ENCODE results near the gene PTPRT. TPM values are rescaled to one million over a fixed set of nuclear protein-coding genes. Genes with fewer than 3 reads are reported as not detected.

Gene PTPRT
- total RNA-seq, 2 experiments from 2014 or later, result not detected

- DNase-seq, result no peak
- Mint-ChIP-seq H3K36me3 (ENCODE audit: low read depth) (no peaks in the 10 kb centered on the region), H3K4me3 (no peak overlapping the region), H3K27me3 (ENCODE audit: low read depth) (no peaks in the 10 kb centered on the region), H3K27ac (no peak overlapping the region), H3K9me3 (no peaks in the 10 kb centered on the region), H3K4me1 (ENCODE audit: low read depth) (no peaks in the 10 kb centered on the region)
- intact Hi-C loops (cut with micrococcal nuclease), result no loop called here
- CTCF ChIA-PET, result no interaction called here
Observed at GRCh38 chr20:42775866-42776265, 413.8 kb downstream of the PTPRT start.

- no peak overlapping the region for H3K27ac Mint-ChIP-seq
- H3K4me1 Mint-ChIP-seq (ENCODE audit: low read depth), result no peaks in the 10 kb centered on the region
- no peak overlapping the region for H3K4me3 Mint-ChIP-seq
- H3K36me3 Mint-ChIP-seq (ENCODE audit: low read depth), result no peaks in the 10 kb centered on the region
- CTCF ChIA-PET, result no interaction called here
- H3K27me3 Mint-ChIP-seq (ENCODE audit: low read depth), result no peaks in the 10 kb centered on the region
- DNase-seq, result no peak
- H3K9me3 Mint-ChIP-seq, result no peaks in the 10 kb centered on the region
- intact Hi-C loops (cut with micrococcal nuclease), result no loop called here
Observed at GRCh38 chr20:42775037-42775436, 414.7 kb downstream of the PTPRT start.

GRCh38 chr20:42763015-42763414 is 426.7 kb downstream of the PTPRT start:
- intact Hi-C loops (cut with micrococcal nuclease), result no loop called here
- no peaks in the 10 kb centered on the region for H3K27me3 Mint-ChIP-seq (ENCODE audit: low read depth)
- CTCF ChIA-PET, result no interaction called here
- H3K27ac Mint-ChIP-seq, result no peak overlapping the region
- no peaks in the 10 kb centered on the region for H3K9me3 Mint-ChIP-seq
- H3K4me3 Mint-ChIP-seq, result no peak overlapping the region
- no peak for DNase-seq
- H3K36me3 Mint-ChIP-seq (ENCODE audit: low read depth), result no peaks in the 10 kb centered on the region
- H3K4me1 Mint-ChIP-seq (ENCODE audit: low read depth), result no peaks in the 10 kb centered on the region

- no peaks in the 10 kb centered on the region for H3K9me3 Mint-ChIP-seq
- CTCF ChIA-PET, result no interaction called here
- no peaks in the 10 kb centered on the region for H3K4me1 Mint-ChIP-seq (ENCODE audit: low read depth)
- no peak overlapping the region for H3K27ac Mint-ChIP-seq
- no peak overlapping the region for H3K4me3 Mint-ChIP-seq
- intact Hi-C loops (cut with micrococcal nuclease), result no loop called here
- DNase-seq, result no peak
- H3K27me3 Mint-ChIP-seq (ENCODE audit: low read depth), result no peaks in the 10 kb centered on the region
- no peaks in the 10 kb centered on the region for H3K36me3 Mint-ChIP-seq (ENCODE audit: low read depth)
Observed at GRCh38 chr20:42756991-42757390, 432.7 kb downstream of the PTPRT start.

- intact Hi-C loops (cut with micrococcal nuclease), result no loop called here
- Mint-ChIP-seq H3K9me3 (no peaks in the 10 kb centered on the region), H3K36me3 (ENCODE audit: low read depth) (no peaks in the 10 kb centered on the region), H3K27me3 (ENCODE audit: low read depth) (no peaks in the 10 kb centered on the region), H3K27ac (no peak overlapping the region), H3K4me1 (ENCODE audit: low read depth) (no peaks in the 10 kb centered on the region), H3K4me3 (no peak overlapping the region)
- CTCF ChIA-PET, result no interaction called here
- no peak for DNase-seq
Observed at GRCh38 chr20:42754706-42755105, 435.0 kb downstream of the PTPRT start.

GRCh38 chr20:42752620-42753019 is 437.1 kb downstream of the PTPRT start:
- Mint-ChIP-seq H3K9me3 (no peaks in the 10 kb centered on the region), H3K4me3 (no peak overlapping the region), H3K4me1 (ENCODE audit: low read depth) (no peaks in the 10 kb centered on the region), H3K27ac (no peak overlapping the region), H3K27me3 (ENCODE audit: low read depth) (no peaks in the 10 kb centered on the region), H3K36me3 (ENCODE audit: low read depth) (no peaks in the 10 kb centered on the region)
- intact Hi-C loops (cut with micrococcal nuclease), result no loop called here
- CTCF ChIA-PET, result no interaction called here
- DNase-seq, result no peak

GRCh38 chr20:42749556-42749955 is 440.1 kb downstream of the PTPRT start:
- Mint-ChIP-seq H3K27me3 (ENCODE audit: low read depth) (no peaks in the 10 kb centered on the region), H3K4me3 (no peak overlapping the region), H3K36me3 (ENCODE audit: low read depth) (no peaks in the 10 kb centered on the region), H3K4me1 (ENCODE audit: low read depth) (no peaks in the 10 kb centered on the region), H3K9me3 (no peaks in the 10 kb centered on the region), H3K27ac (no peak overlapping the region)
- intact Hi-C loops (cut with micrococcal nuclease), result no loop called here
- no peak for DNase-seq
- CTCF ChIA-PET, result no interaction called here

GRCh38 chr20:42747765-42748411 is 441.8 kb downstream of the PTPRT start:
- Mint-ChIP-seq H3K4me1 (ENCODE audit: low read depth) (no peaks in the 10 kb centered on the region), H3K4me3 (no peak overlapping the region), H3K36me3 (ENCODE audit: low read depth) (no peaks in the 10 kb centered on the region), H3K27ac (no peak overlapping the region), H3K9me3 (no peaks in the 10 kb centered on the region), H3K27me3 (ENCODE audit: low read depth) (no peaks in the 10 kb centered on the region)
- no peak for DNase-seq
- CTCF ChIA-PET, result no interaction called here
- intact Hi-C loops (cut with micrococcal nuclease), result no loop called here

GRCh38 chr20:42744756-42745465 is 444.8 kb downstream of the PTPRT start:
- no peak for DNase-seq
- no peak overlapping the region for H3K4me3 Mint-ChIP-seq
- H3K4me1 Mint-ChIP-seq (ENCODE audit: low read depth), result no peaks in the 10 kb centered on the region
- H3K36me3 Mint-ChIP-seq (ENCODE audit: low read depth), result no peaks in the 10 kb centered on the region
- CTCF ChIA-PET, result interaction anchor here (0.7 kb wide), 1 partner anchor 391 kb away, joined by 3 read pairs; no protein-coding TSS in a partner anchor
- H3K27ac Mint-ChIP-seq, result no peak overlapping the region
- H3K27me3 Mint-ChIP-seq (ENCODE audit: low read depth), result no peaks in the 10 kb centered on the region
- intact Hi-C loops (cut with micrococcal nuclease), result no loop called here
- peaks cover 4% of the 10 kb centered on the region for H3K9me3 Mint-ChIP-seq

GRCh38 chr20:42742926-42743325 is 446.8 kb downstream of the PTPRT start:
- Mint-ChIP-seq H3K27me3 (ENCODE audit: low read depth) (no peaks in the 10 kb centered on the region), H3K9me3 (peaks cover 4% of the 10 kb centered on the region), H3K4me1 (ENCODE audit: low read depth) (no peaks in the 10 kb centered on the region)

GRCh38 chr20:42741906-42742305 is 447.8 kb downstream of the PTPRT start:
- Mint-ChIP-seq H3K4me1 (ENCODE audit: low read depth) (no peaks in the 10 kb centered on the region), H3K9me3 (peaks cover 4% of the 10 kb centered on the region), H3K36me3 (ENCODE audit: low read depth) (no peaks in the 10 kb centered on the region), H3K4me3 (no peak overlapping the region), H3K27me3 (ENCODE audit: low read depth) (no peaks in the 10 kb centered on the region), H3K27ac (no peak overlapping the region)
- intact Hi-C loops (cut with micrococcal nuclease), result no loop called here
- CTCF ChIA-PET, result no interaction called here
- no peak for DNase-seq

More at GRCh38 chr20:42742926-42743325, 446.8 kb downstream of the PTPRT start:
- DNase-seq, result no peak
- Mint-ChIP-seq H3K36me3 (ENCODE audit: low read depth) (no peaks in the 10 kb centered on the region), H3K4me3 (no peak overlapping the region), H3K27ac (no peak overlapping the region)
- intact Hi-C loops (cut with micrococcal nuclease), result no loop called here
- CTCF ChIA-PET, result no interaction called here

- Mint-ChIP-seq H3K36me3 (ENCODE audit: low read depth) (no peaks in the 10 kb centered on the region), H3K27ac (no peak overlapping the region)
- CTCF ChIA-PET, result no interaction called here
Observed at GRCh38 chr20:42740226-42740870, 449.4 kb downstream of the PTPRT start.

GRCh38 chr20:42739683-42740082 is 450.0 kb downstream of the PTPRT start:
- Mint-ChIP-seq H3K27me3 (ENCODE audit: low read depth) (peaks cover 2% of the 10 kb centered on the region), H3K4me1 (ENCODE audit: low read depth) (no peaks in the 10 kb centered on the region), H3K4me3 (no peak overlapping the region), H3K36me3 (ENCODE audit: low read depth) (no peaks in the 10 kb centered on the region), H3K27ac (no peak overlapping the region), H3K9me3 (peaks cover 4% of the 10 kb centered on the region)
- intact Hi-C loops (cut with micrococcal nuclease), result no loop called here
- no peak for DNase-seq
- CTCF ChIA-PET, result no interaction called here

More at GRCh38 chr20:42740226-42740870, 449.4 kb downstream of the PTPRT start:
- DNase-seq, result no peak
- H3K4me1 Mint-ChIP-seq (ENCODE audit: low read depth), result no peaks in the 10 kb centered on the region
- H3K9me3 Mint-ChIP-seq, result peaks cover 4% of the 10 kb centered on the region
- intact Hi-C loops (cut with micrococcal nuclease), result no loop called here
- H3K4me3 Mint-ChIP-seq, result no peak overlapping the region
- peaks cover 2% of the 10 kb centered on the region for H3K27me3 Mint-ChIP-seq (ENCODE audit: low read depth)
